ENCODE measurements around the gene IFNAR1.

IFNAR1 gene

GRCh38 chr21:33327792-33328433 is 3.1 kb downstream of the IFNAR1 start:
- Histone ChIP-seq H3K36me3 (ENCODE audit: low read depth) (peaks cover 7% of the 10 kb centered on the region; the same call in 1 of the 2 replicates), H3K4me3 (ENCODE audit: severe bottlenecking) (no peak overlapping the region), H3K27me3 (ENCODE audit: insufficient read depth, poor library complexity, severe bottlenecking) (no peaks in the 10 kb centered on the region), H3K27ac (ENCODE audit: poor library complexity, severe bottlenecking) (no peak overlapping the region), H3K4me1 (ENCODE audit: insufficient read depth, poor library complexity, severe bottlenecking) (no peaks in the 10 kb centered on the region), H3K9me3 (ENCODE audit: severe bottlenecking) (peaks cover 12% of the 10 kb centered on the region)
- DNase-seq (ENCODE audit: low spot score) (no peak), ATAC-seq (ENCODE audit: low read depth) (no peak)
- no peak for TF ChIP-seq CTCF (IDR thresholded peaks at IDR 0.05; ENCODE audit: poor library complexity, severe bottlenecking)

GRCh38 chr21:33330726-33331125 is 6.0 kb downstream of the IFNAR1 start:
- H3K36me3 ChIP-seq (ENCODE audit: low read depth), result peaks cover 13% of the 10 kb centered on the region
- no peak for TF ChIP-seq CTCF (IDR thresholded peaks at IDR 0.05; ENCODE audit: poor library complexity, severe bottlenecking)
- DNase-seq (ENCODE audit: low spot score) (no peak), ATAC-seq (ENCODE audit: low read depth) (no peak)
- no peak overlapping the region for H3K4me3 ChIP-seq (ENCODE audit: severe bottlenecking)
- H3K27ac ChIP-seq (ENCODE audit: poor library complexity, severe bottlenecking), result no peak overlapping the region
- H3K9me3 ChIP-seq (ENCODE audit: severe bottlenecking), result peaks cover 17% of the 10 kb centered on the region
- H3K4me1 ChIP-seq (ENCODE audit: insufficient read depth, poor library complexity, severe bottlenecking), result no peaks in the 10 kb centered on the region
- no peaks in the 10 kb centered on the region for H3K27me3 ChIP-seq (ENCODE audit: insufficient read depth, poor library complexity, severe bottlenecking)

- Histone ChIP-seq H3K4me1 (ENCODE audit: insufficient read depth, poor library complexity, severe bottlenecking) (no peaks in the 10 kb centered on the region), H3K9me3 (ENCODE audit: severe bottlenecking) (peaks cover 17% of the 10 kb centered on the region), H3K27ac (ENCODE audit: poor library complexity, severe bottlenecking) (no peak overlapping the region), H3K4me3 (ENCODE audit: severe bottlenecking) (no peak overlapping the region), H3K36me3 (ENCODE audit: low read depth) (peaks cover 17% of the 10 kb centered on the region), H3K27me3 (ENCODE audit: insufficient read depth, poor library complexity, severe bottlenecking) (no peaks in the 10 kb centered on the region)
- ATAC-seq (ENCODE audit: low read depth) (no peak), DNase-seq (ENCODE audit: low spot score) (no peak)
- TF ChIP-seq CTCF (IDR thresholded peaks at IDR 0.05; ENCODE audit: poor library complexity, severe bottlenecking), result no peak
Measured at GRCh38 chr21:33332143-33332542, 7.4 kb downstream of the IFNAR1 start.

GRCh38 chr21:33334191-33334590 is 9.4 kb downstream of the IFNAR1 start:
- no peak for ATAC-seq (ENCODE audit: low read depth)
- Histone ChIP-seq H3K36me3 (ENCODE audit: low read depth) (peaks cover 27% of the 10 kb centered on the region), H3K27me3 (ENCODE audit: insufficient read depth, poor library complexity, severe bottlenecking) (no peaks in the 10 kb centered on the region), H3K4me3 (ENCODE audit: severe bottlenecking) (no peak overlapping the region), H3K27ac (ENCODE audit: poor library complexity, severe bottlenecking) (no peak overlapping the region), H3K9me3 (ENCODE audit: severe bottlenecking) (peaks cover 17% of the 10 kb centered on the region), H3K4me1 (ENCODE audit: insufficient read depth, poor library complexity, severe bottlenecking) (no peaks in the 10 kb centered on the region)
- DNase-seq (ENCODE audit: low spot score), result no peak
- TF ChIP-seq CTCF (IDR thresholded peaks at IDR 0.05; ENCODE audit: poor library complexity, severe bottlenecking), result no peak

- Histone ChIP-seq H3K27me3 (ENCODE audit: insufficient read depth, poor library complexity, severe bottlenecking) (no peaks in the 10 kb centered on the region), H3K9me3 (ENCODE audit: severe bottlenecking) (peaks cover 17% of the 10 kb centered on the region), H3K4me3 (ENCODE audit: severe bottlenecking) (no peak overlapping the region), H3K4me1 (ENCODE audit: insufficient read depth, poor library complexity, severe bottlenecking) (no peaks in the 10 kb centered on the region), H3K36me3 (ENCODE audit: low read depth) (peaks cover 29% of the 10 kb centered on the region), H3K27ac (ENCODE audit: poor library complexity, severe bottlenecking) (no peak overlapping the region)
- no peak for DNase-seq (ENCODE audit: low spot score)
- no peak for ATAC-seq (ENCODE audit: low read depth)
- TF ChIP-seq CTCF (IDR thresholded peaks at IDR 0.05; ENCODE audit: poor library complexity, severe bottlenecking), result no peak
Measured at GRCh38 chr21:33334824-33335223, 10.1 kb downstream of the IFNAR1 start.
